Measurements from ENCODE around the gene NT5C3A. TPM values are rescaled to one million over a fixed set of nuclear protein-coding genes. Genes with fewer than 3 reads are reported as not detected.
"Not testable (repeated sequence)": the region's sequence is repeated elsewhere in the genome, so short reads cannot be mapped to it uniquely, and the experiment has no call there.

Gene NT5C3A
- total and polyA plus RNA-seq, 2 of the 8 experiments (the other 6 are each of a cell fraction or from before 2014, with no cell fraction given), result 7.5 to 22.7 TPM

- H2AK5ac ChIP-seq (ENCODE audit: low read depth, low read length); FAIRE-seq; H4K5ac ChIP-seq (ENCODE audit: insufficient read length, low read depth, low read length); H3K4ac ChIP-seq (replicated peaks; ENCODE audit: insufficient read length, low read depth, low read length); H3K18ac ChIP-seq (ENCODE audit: extremely low read depth, low read length); H3K4me2 ChIP-seq (ENCODE audit: insufficient read depth in 1 of 2, low read depth in 2 of 2, low read length in 2 of 2); H3K9me3 ChIP-seq (ENCODE audit: insufficient read depth in 2 of 2, low read depth in 1 of 2, low read length in 1 of 2); H2BK15ac ChIP-seq (ENCODE audit: low read length); H2BK5ac ChIP-seq (ENCODE audit: low read depth, low read length); H3K79me2 ChIP-seq (ENCODE audit: control insufficient read depth in 1 of 2, insufficient read depth in 2 of 2, low read length in 2 of 2); H3K14ac ChIP-seq (ENCODE audit: insufficient read length); H3K79me1 ChIP-seq (ENCODE audit: low read depth, low read length); H4K91ac ChIP-seq (replicated peaks; ENCODE audit: insufficient read length, low read length); H2BK20ac ChIP-seq (ENCODE audit: low read length); H2AFZ ChIP-seq (ENCODE audit: low read length); H3K56ac ChIP-seq (replicated peaks; ENCODE audit: insufficient read length, low read depth, low read length); DNase-seq (ENCODE audit: low read depth in 1 of 2, low spot score in 2 of 2); POLR2A ChIA-PET (ENCODE audit: partially characterized antibody); H3K27ac ChIP-seq (ENCODE audit: low read depth, low read length); H3K23ac ChIP-seq (ENCODE audit: insufficient read length); H3K9ac ChIP-seq (replicated peaks in 1 of 4; ENCODE audit: extremely low read depth in 1 of 4, low read depth in 3 of 4, low read length in 3 of 4); H3K23me2 ChIP-seq (ENCODE audit: low read depth, low read length); H2BK120ac ChIP-seq (replicated peaks; ENCODE audit: low read depth, low read length); H2BK12ac ChIP-seq (ENCODE audit: low read depth, low read length); H4K20me1 ChIP-seq (replicated peaks in 1 of 2; ENCODE audit: control insufficient read depth in 1 of 2, insufficient read depth in 2 of 2, low read length in 2 of 2); H3K36me3 ChIP-seq (ENCODE audit: control insufficient read depth in 2 of 4, insufficient read depth in 4 of 4, low read length in 3 of 4); H4K8ac ChIP-seq (ENCODE audit: extremely low read depth, insufficient read depth, low read length); H3K4me3 ChIP-seq (ENCODE audit: extremely low read depth in 1 of 4, insufficient read depth in 2 of 4, low read depth in 3 of 4, low read length in 4 of 4); H3K4me1 ChIP-seq (replicated peaks in 1 of 4; ENCODE audit: control insufficient read depth in 3 of 4, insufficient read depth in 4 of 4, low read length in 3 of 4); H3K27me3 ChIP-seq (replicated peaks in 1 of 4; ENCODE audit: control insufficient read depth in 3 of 4, extremely low read depth in 1 of 4, insufficient read depth in 3 of 4, low read length in 3 of 4): not testable (repeated sequence)
- CTCF ChIA-PET (ENCODE audit: partially characterized antibody), result interaction anchor here (0.6 kb wide), 1 partner anchor 80 kb away, joined by 3 read pairs; no protein-coding TSS in a partner anchor
- WGBS, 2 experiments (ENCODE audit: extremely low coverage in 1 of 2, insufficient coverage in 1 of 2, insufficient read length in 1 of 2, insufficient replicate concordance in 2 of 2, low coverage in 1 of 2, low lambda C conversion rate in 2 of 2, missing lambda C conversion rate in 1 of 2), result 84% methylated on average over 3 of the region's 5 CpGs; no CpG with 5 or more reads in 1 of the 2 experiments
These were observed 95.9 kb downstream of the NT5C3A start for GRCh38 chr7:32966489-32967267.

All from H1 (cell line).